Bone marrow (tissue), 2 donors: ENCODE measurements around the gene ADH1B.
"Not testable (repeated sequence)": the region's sequence is repeated elsewhere in the genome, so short reads cannot be mapped to it uniquely, and the experiment has no call there.

Experiments used
- DNase-seq, 2 donors: peaks; one replicate each; lab custom pipeline; 2025; lab: John Stamatoyannopoulos, UW

ADH1B gene

GRCh38 chr4:99321241-99322191 is at the start of gene ADH1B:
ADH1B (minus strand) TSS chr4:99321401; CDS start chr4:99321331, 70 bp downstream.
- no peak for DNase-seq

GRCh38 chr4:99367817-99368216 is 46.6 kb upstream of the ADH1B start:
- DNase-seq, result not testable (repeated sequence)

DNA sequence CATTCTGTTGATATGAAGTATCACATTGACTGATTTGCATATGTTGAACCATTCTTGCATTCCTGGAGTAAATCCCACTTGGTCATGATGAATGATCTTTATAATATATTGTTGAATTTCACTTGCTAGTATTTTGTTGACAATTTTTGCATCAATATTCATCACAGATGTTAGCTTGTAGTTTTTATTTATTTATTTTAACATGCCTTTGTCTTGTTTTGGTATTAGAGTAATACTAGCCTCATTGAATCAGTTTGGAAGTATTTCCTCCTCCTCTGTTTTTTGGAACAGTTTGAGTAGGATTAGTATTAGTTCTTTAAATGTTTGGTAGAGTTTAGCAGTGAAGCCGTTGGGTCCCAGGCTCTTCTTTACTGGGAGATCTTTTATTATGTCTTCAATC is 45.3 kb upstream of the ADH1B start:
- DNase-seq, result no peak

DNA sequence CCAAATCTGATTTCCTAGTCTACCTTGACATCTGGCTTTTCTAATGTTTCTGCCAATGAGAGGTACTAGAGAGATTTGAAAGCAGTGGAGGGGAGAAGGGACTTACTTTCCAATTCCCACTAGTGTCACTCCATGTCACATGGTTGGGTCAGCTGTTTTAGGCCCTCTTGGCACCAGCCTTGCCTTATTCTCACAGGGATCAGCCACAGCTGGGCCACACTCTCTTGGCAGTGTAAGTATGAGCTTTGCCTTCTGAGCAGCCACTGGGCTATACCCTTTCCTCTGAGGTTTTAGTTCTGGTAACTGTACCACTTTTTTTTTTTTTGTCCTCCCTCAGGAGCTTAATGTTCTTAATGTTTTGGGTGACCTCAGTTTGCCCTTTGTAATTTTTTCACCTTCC is 41.6 kb upstream of the ADH1B start:
- no peak for DNase-seq

- no peak for DNase-seq
Measured at GRCh38 chr4:99361899-99362275, 40.7 kb upstream of the ADH1B start.

- DNase-seq, result no peak
Measured at GRCh38 chr4:99361268-99361898, 40.2 kb upstream of the ADH1B start.

DNA sequence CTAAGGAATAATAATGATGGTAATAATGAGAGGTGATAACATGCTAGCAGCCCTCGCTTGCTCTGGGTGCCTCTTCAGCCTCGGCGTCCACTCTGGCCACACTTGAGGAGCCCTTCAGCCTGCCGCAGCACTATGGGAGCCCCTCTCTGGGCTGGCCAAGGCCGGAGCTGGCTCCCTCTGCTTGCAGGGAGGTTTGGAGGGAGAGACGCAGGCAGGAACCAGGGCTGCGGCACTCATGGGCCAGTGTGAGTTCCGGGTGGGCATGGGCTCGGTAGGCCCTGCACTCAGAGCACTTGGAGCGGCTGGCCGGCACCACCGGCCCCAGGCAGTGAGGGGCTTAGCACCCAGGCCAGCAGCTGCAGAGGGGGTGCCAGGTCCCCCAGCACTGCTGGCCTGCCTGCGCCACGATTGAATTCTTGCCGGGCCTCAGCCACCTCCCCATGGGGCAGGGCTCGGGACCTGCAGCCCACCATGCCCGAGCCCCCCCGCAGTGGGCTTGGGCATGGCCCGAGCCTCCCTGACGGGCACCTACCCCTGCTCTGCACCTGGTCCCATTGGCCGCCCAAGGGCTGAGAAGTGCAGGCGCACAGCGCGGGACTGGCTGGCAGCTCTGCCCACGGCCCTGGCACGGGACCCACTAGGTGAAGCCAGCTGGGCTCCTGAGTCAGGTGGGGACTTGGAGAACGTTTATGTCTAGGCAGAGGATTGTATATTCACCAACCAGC is 38.4 kb upstream of the ADH1B start:
- DNase-seq, result no peak

GRCh38 chr4:99357948-99358347 is 36.7 kb upstream of the ADH1B start:
- no peak for DNase-seq

- DNase-seq, result no peak
Measured at GRCh38 chr4:99356992-99357391, 35.8 kb upstream of the ADH1B start.

GRCh38 chr4:99356149-99356548 is 34.9 kb upstream of the ADH1B start:
- not testable (repeated sequence) for DNase-seq

DNA sequence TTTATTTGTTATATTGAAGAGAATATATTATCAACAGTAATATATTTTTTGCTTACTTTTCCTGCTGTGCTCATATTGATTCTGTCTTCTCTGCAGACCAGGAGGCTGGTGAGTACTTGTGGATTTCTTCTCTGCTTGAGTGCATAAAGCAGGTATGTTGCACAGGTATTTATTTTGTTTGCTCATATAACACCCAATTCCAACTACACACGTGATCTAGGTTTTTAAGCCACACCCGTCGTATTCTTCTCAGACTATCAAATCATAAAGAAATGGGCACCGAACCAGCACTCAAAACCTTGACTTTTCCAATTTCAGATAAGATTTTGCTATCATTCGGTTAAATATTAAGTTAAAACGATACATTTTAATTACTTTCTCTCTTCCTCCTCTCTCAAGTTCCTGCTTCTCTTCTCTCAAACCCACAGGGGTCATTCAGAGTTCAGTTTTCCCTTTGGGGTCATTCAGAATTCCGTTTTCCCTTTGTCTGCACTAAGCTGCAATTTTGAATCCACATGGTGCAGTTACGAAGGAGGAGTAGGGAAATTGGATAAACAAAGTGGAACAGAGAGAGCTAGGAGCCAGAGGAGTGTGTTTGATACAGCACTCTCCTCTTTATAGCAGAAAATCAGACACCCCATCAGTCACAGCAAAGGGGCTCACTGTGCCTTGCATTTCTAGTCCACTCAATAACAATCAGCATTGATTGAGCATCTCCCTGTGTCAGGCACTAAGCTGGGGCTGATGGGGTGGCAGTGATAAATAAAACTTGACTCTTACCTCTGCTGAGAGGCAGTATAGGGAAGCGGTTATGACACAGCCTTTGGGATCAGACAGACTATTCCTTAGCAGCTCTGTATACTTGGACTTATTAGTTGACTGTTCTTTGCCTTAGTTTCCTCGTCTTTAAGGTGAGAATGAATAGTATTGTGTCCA is 31.7 kb upstream of the ADH1B start, which contains the start of gene ADH1C:
ADH1C (minus strand) TSS at position 145 of the 936 bp plus-strand sequence; CDS start at position 74, 71 bp downstream.
- no peak for DNase-seq

GRCh38 chr4:99351487-99351886 is 30.3 kb upstream of the ADH1B start:
- DNase-seq, result no peak

GRCh38 chr4:99349338-99349737 is 28.1 kb upstream of the ADH1B start:
- DNase-seq, result no peak

DNA sequence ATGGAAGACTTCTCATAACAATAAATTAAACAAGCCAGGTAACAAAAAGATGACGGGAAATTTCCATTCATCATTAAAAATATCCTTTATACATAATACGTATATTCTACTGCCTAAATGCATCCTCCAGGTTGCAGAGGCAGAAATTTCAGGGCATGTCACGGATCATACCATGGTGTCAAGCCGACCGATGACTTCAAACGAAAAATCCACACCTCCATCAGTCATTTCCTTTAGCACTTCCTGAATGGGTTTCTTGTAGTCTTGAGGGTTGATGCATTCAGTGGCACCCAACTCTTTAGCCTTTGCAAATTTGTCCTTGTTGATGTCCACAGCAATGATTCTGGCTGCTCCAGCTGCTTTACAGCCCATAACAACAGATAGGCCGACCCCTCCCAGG is 21.4 kb upstream of the ADH1B start:
- not testable (repeated sequence) for DNase-seq

GRCh38 chr4:99341426-99341825 is 20.2 kb upstream of the ADH1B start:
- no peak for DNase-seq

- no peak for DNase-seq
Measured at GRCh38 chr4:99339172-99339571, 18.0 kb upstream of the ADH1B start.

DNA sequence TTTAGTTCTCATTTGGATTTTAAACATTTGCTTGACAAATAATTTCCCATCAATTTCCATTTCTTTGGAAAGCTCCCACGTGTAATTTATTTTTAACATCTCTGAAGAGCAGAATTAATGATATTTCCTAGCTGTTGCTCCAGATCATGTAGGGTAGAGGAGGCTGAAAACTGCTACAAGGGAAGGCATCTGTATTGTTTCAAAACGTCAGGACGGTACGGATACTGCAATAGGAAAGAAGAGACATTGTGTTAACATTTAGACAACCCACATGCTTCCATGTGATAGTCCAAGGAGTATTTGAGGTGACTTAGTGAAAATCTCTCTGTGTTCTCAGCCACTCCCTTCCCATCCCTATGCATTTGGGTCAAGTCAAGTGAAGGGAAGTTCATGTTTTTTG is 15.4 kb upstream of the ADH1B start:
- no peak for DNase-seq

DNA sequence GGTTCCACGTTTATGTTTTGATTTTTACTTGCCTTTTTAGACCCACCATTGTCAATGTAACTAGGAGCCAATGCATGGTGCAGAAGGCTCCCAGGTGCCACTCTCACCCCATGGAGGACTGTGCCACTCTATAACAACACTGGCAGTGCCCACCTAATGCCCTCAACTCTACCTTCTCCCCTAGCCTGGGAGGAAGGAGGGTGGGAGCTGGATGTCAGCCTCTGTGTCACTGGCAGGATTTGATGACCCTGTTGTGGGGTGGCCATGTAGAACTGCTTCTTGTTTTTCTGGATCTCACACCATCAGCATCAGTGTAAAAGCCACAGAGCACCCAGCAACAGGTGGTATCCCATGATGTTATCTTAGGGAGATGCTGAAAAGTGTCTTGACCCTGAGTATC is 13.7 kb upstream of the ADH1B start:
- DNase-seq, result no peak

DNA sequence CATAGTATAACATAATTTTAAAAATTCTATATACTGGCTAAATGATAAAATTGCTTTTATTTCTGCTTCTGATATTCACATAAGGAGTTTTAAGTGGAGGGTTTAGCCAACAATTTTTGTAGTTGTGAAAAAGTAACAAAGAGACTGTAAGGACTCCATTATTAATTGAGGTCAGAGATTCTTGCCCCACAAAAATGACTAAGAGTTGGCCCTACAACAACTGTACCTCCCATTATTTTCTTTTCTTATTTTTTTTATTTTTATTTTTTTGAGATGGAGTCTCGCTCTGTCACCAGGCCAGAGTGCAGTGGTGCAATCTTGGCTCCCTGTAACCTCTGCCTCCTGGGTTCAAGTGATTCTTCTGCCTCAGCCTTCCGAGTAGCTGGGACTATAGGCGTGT is 9.4 kb upstream of the ADH1B start:
- DNase-seq, result no peak

DNA sequence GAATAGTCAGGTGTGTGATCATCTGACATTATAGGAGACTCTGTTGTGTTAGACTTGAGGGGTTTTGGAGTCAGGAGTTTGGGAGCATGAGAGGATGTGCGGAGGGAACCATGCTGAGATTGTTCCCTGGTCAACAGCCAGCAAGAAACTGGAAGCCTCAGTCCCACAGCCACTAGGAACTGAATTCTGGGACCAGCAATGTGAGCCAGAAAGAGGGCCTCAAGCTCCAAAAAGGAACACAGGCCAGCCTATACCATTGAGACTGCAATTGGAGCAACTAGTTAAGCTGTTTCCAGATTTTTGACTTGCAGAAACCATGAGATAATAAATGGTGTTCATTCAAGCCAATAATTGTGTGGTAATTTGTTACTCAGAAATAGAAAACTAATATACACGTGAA is 8.7 kb upstream of the ADH1B start:
- DNase-seq, result no peak

GRCh38 chr4:99324979-99325378 is 3.8 kb upstream of the ADH1B start:
- DNase-seq, result no peak
